ACC112 (cell line): ENCODE results near the gene UPP2.

Experiments used
- H2AFZ ChIP-seq: fragments of 200-600 bp; sonication (generic); one replicate; pipeline ENCODE4 v1.6.0; 2017; ENCODE audit warnings: antibody characterized with exemption, low read length; ENCODE audit not compliant: unreplicated experiment
- H3K27ac ChIP-seq: fragments of 200-600 bp; sonication (generic); 2 replicates; pipeline ENCODE4 v1.5.1; 2014; ENCODE audit warnings: low read depth, mild to moderate bottlenecking, antibody characterized with exemption, low read length, moderate library complexity
- H3K27me3 ChIP-seq: fragments of 200-600 bp; sonication (generic); 2 replicates; pipeline ENCODE4 v1.6.1; 2014; ENCODE audit warnings: mild to moderate bottlenecking, antibody characterized with exemption, low read length, moderate library complexity, mixed read lengths; ENCODE audit not compliant: insufficient read depth
- H3K36me3 ChIP-seq: fragments of 200-600 bp; sonication (generic); 2 replicates; pipeline ENCODE4 v1.6.1; 2016; ENCODE audit warnings: mild to moderate bottlenecking, antibody characterized with exemption, low read length, moderate library complexity, mixed read lengths; ENCODE audit not compliant: insufficient read depth
- H3K4me1 ChIP-seq: fragments of 200-600 bp; sonication (generic); one replicate; pipeline ENCODE4 v1.6.1; 2016; ENCODE audit warnings: low read length, mixed read lengths; ENCODE audit not compliant: insufficient read depth, unreplicated experiment, control insufficient read depth
- H3K4me3 ChIP-seq: fragments of 200-600 bp; sonication (generic); 2 replicates; pipeline ENCODE4 v1.5.1; 2014; ENCODE audit warnings: mild to moderate bottlenecking, low read depth, low read length
- H3K79me2 ChIP-seq: fragments of 200-600 bp; sonication (generic); one replicate; pipeline ENCODE4 v1.6.0; 2016; ENCODE audit warnings: low read length; ENCODE audit not compliant: control insufficient read depth, unreplicated experiment, insufficient read depth

UPP2 gene

GRCh38 chr2:158101384-158101926 is at the start of gene UPP2:
Gene UPP2, plus strand, starts transcription at chr2:158101876. Its CDS starts 188 bp downstream, at chr2:158102064.
- H3K4me3 ChIP-seq: no peak within 1 kb of the TSS
- H3K4me1 ChIP-seq: no peaks in the 10 kb centered on the region
- H3K27ac ChIP-seq: no peak within 1 kb of the TSS
- H2AFZ ChIP-seq: no peak within 1 kb of the TSS
- no peaks in the 10 kb centered on the region for H3K79me2 ChIP-seq
- 0 out of 2 replicates have a peak, but pooled peaks cover 3% of the 10 kb centered on the region for H3K27me3 ChIP-seq
- no peaks in the 10 kb centered on the region for H3K36me3 ChIP-seq

- H3K27ac ChIP-seq: no peak overlapping the region
- no peaks in the 10 kb centered on the region for H3K36me3 ChIP-seq
- H3K27me3 ChIP-seq: peaks cover 8% of the 10 kb centered on the region; the same call in 1 of the 2 replicates
- no peaks in the 10 kb centered on the region for H3K4me1 ChIP-seq
- no peaks in the 10 kb centered on the region for H3K79me2 ChIP-seq
- no peak overlapping the region for H2AFZ ChIP-seq
- H3K4me3 ChIP-seq: no peak overlapping the region
These were observed 48.9 kb upstream of the UPP2 start for GRCh38 chr2:158052761-158053160.

- no peaks in the 10 kb centered on the region for H3K27me3 ChIP-seq
These were observed 44.8 kb upstream of the UPP2 start for GRCh38 chr2:158056875-158057274.

GRCh38 chr2:158060160-158060834 is 41.4 kb upstream of the UPP2 start:
- Histone ChIP-seq H3K4me3 (no peak overlapping the region), H2AFZ (no peak overlapping the region), H3K4me1 (peaks cover 8% of the 10 kb centered on the region), H3K79me2 (no peaks in the 10 kb centered on the region), H3K36me3 (no peaks in the 10 kb centered on the region), H3K27me3 (no peaks in the 10 kb centered on the region), H3K27ac (no peak overlapping the region)

More at GRCh38 chr2:158056875-158057274, 44.8 kb upstream of the UPP2 start:
- Histone ChIP-seq H3K27ac (no peak overlapping the region), H3K4me1 (peaks cover 8% of the 10 kb centered on the region), H3K36me3 (no peaks in the 10 kb centered on the region), H2AFZ (no peak overlapping the region), H3K4me3 (no peak overlapping the region), H3K79me2 (no peaks in the 10 kb centered on the region)

GRCh38 chr2:158060835-158061435 is 40.7 kb upstream of the UPP2 start:
- Histone ChIP-seq H3K79me2 (no peaks in the 10 kb centered on the region), H3K27ac (no peak overlapping the region), H3K4me1 (peaks cover 8% of the 10 kb centered on the region), H3K27me3 (peaks cover 3% of the 10 kb centered on the region; the same call in 1 of the 2 replicates), H3K36me3 (no peaks in the 10 kb centered on the region), H2AFZ (no peak overlapping the region), H3K4me3 (no peak overlapping the region)

GRCh38 chr2:158061763-158062162 is 39.9 kb upstream of the UPP2 start:
- Histone ChIP-seq H3K4me3 (no peak overlapping the region), H3K27me3 (peaks cover 5% of the 10 kb centered on the region; the same call in 1 of the 2 replicates), H2AFZ (no peak overlapping the region), H3K79me2 (no peaks in the 10 kb centered on the region), H3K36me3 (no peaks in the 10 kb centered on the region), H3K4me1 (peaks cover 8% of the 10 kb centered on the region), H3K27ac (no peak overlapping the region)

- Histone ChIP-seq H3K27ac (no peak overlapping the region), H2AFZ (no peak overlapping the region), H3K79me2 (no peaks in the 10 kb centered on the region), H3K27me3 (peaks cover 5% of the 10 kb centered on the region; the same call in 1 of the 2 replicates), H3K4me1 (peaks cover 1% of the 10 kb centered on the region), H3K4me3 (no peak overlapping the region), H3K36me3 (no peaks in the 10 kb centered on the region)
These were observed 35.5 kb upstream of the UPP2 start for GRCh38 chr2:158066046-158066713.

- Histone ChIP-seq H3K4me3 (no peak overlapping the region), H3K4me1 (no peaks in the 10 kb centered on the region), H3K79me2 (no peaks in the 10 kb centered on the region), H3K27me3 (peaks cover 5% of the 10 kb centered on the region), H3K36me3 (no peaks in the 10 kb centered on the region), H2AFZ (no peak overlapping the region), H3K27ac (no peak overlapping the region)
These were observed 30.7 kb upstream of the UPP2 start for GRCh38 chr2:158071018-158071417.

- no peak overlapping the region for H3K4me3 ChIP-seq
- H3K36me3 ChIP-seq: no peaks in the 10 kb centered on the region
- no peaks in the 10 kb centered on the region for H3K79me2 ChIP-seq
- H3K27ac ChIP-seq: no peak overlapping the region
- H3K27me3 ChIP-seq: peaks cover 7% of the 10 kb centered on the region
- no peak overlapping the region for H2AFZ ChIP-seq
- H3K4me1 ChIP-seq: no peaks in the 10 kb centered on the region
These were observed 29.3 kb upstream of the UPP2 start for GRCh38 chr2:158072361-158072760.

- Histone ChIP-seq H3K4me3 (no peak overlapping the region), H3K27ac (no peak overlapping the region), H2AFZ (no peak overlapping the region), H3K27me3 (peaks cover 11% of the 10 kb centered on the region), H3K36me3 (no peaks in the 10 kb centered on the region), H3K4me1 (no peaks in the 10 kb centered on the region), H3K79me2 (no peaks in the 10 kb centered on the region)
These were observed 22.0 kb upstream of the UPP2 start for GRCh38 chr2:158079672-158080071.
